ENCODE data around the gene TRIP13. TPM values are rescaled to one million over a fixed set of nuclear protein-coding genes. Genes with fewer than 3 reads are reported as not detected.

TRIP13 gene
- total RNA-seq, 2 experiments from 2014 or later = 0.47 to 0.66 TPM

GRCh38 chr5:961002-961710, 68.5 kb downstream of the TRIP13 start:
- H3K27ac ChIP-seq (ENCODE audit: low read depth in 1 of 2, low read length in 2 of 2) = no peak overlapping the region
- H3K27ac Mint-ChIP-seq = no peak overlapping the region
- H3K9me3 ChIP-seq (ENCODE audit: control insufficient read depth in 1 of 2, insufficient read depth in 1 of 2, low read length in 2 of 2) = peaks cover 0 to 10% of the 10 kb centered on the region in 2 experiments
- peaks cover 22% of the 10 kb centered on the region for H3K27me3 Mint-ChIP-seq
- no peaks in the 10 kb centered on the region for H3K36me3 ChIP-seq (ENCODE audit: insufficient read depth, low read length)
- H3K27me3 ChIP-seq (ENCODE audit: control insufficient read depth in 1 of 2, insufficient read depth in 2 of 2, low read length in 2 of 2) = peaks cover 16 to 20% of the 10 kb centered on the region in 2 experiments
- no peaks in the 10 kb centered on the region for H3K36me3 Mint-ChIP-seq (ENCODE audit: low read depth)
- H3K4me1 ChIP-seq (ENCODE audit: insufficient read depth, low read length) = peaks cover 42% of the 10 kb centered on the region
- intact Hi-C loops (cut with DNase I, micrococcal nuclease) = no loop called here
- no peak for TF ChIP-seq CTCF (IDR thresholded peaks at IDR 0.05)
- no peaks in the 10 kb centered on the region for H3K9me3 Mint-ChIP-seq
- POLR2A ChIA-PET = no interaction called here
- H3K4me3 ChIP-seq (ENCODE audit: low read length) = no peak overlapping the region
- H3K4me1 Mint-ChIP-seq (ENCODE audit: low read depth) = peaks cover 26% of the 10 kb centered on the region
- ATAC-seq (ENCODE audit: poor library complexity) (no peak), DNase-seq (no peak)
- CTCF ChIA-PET = no interaction called here
- no peak overlapping the region for H3K4me3 Mint-ChIP-seq

GRCh38 chr5:961711-962240, 69.1 kb downstream of the TRIP13 start:
- Histone ChIP-seq H3K27ac (ENCODE audit: low read depth in 1 of 2, low read length in 2 of 2) (no peak overlapping the region), H3K4me1 (ENCODE audit: insufficient read depth, low read length) (peaks cover 36% of the 10 kb centered on the region), H3K4me3 (ENCODE audit: low read length) (no peak overlapping the region), H3K27me3 (ENCODE audit: control insufficient read depth in 1 of 2, insufficient read depth in 2 of 2, low read length in 2 of 2) (peaks cover 18 to 20% of the 10 kb centered on the region in 2 experiments), H3K36me3 (ENCODE audit: insufficient read depth, low read length) (no peaks in the 10 kb centered on the region), H3K9me3 (ENCODE audit: control insufficient read depth in 1 of 2, insufficient read depth in 1 of 2, low read length in 2 of 2) (peaks cover 0 to 12% of the 10 kb centered on the region in 2 experiments)
- Mint-ChIP-seq H3K36me3 (ENCODE audit: low read depth) (no peaks in the 10 kb centered on the region), H3K9me3 (no peaks in the 10 kb centered on the region), H3K4me3 (no peak overlapping the region), H3K27ac (no peak overlapping the region), H3K27me3 (peaks cover 28% of the 10 kb centered on the region), H3K4me1 (ENCODE audit: low read depth) (peaks cover 26% of the 10 kb centered on the region)
- DNase-seq (no peak), ATAC-seq (ENCODE audit: poor library complexity) (no peak)
- ChIA-PET POLR2A (no interaction called here), CTCF (no interaction called here)
- intact Hi-C loops (cut with DNase I, micrococcal nuclease) = no loop called here
- TF ChIP-seq CTCF (IDR thresholded peaks at IDR 0.05) = no peak

GRCh38 chr5:962386-962785, 69.7 kb downstream of the TRIP13 start:
- intact Hi-C loops (cut with DNase I, micrococcal nuclease) = no loop called here
- H3K4me1 ChIP-seq (ENCODE audit: insufficient read depth, low read length) = peaks cover 30% of the 10 kb centered on the region
- no peak overlapping the region for H3K4me3 ChIP-seq (ENCODE audit: low read length)
- Mint-ChIP-seq H3K4me1 (ENCODE audit: low read depth) (peaks cover 22% of the 10 kb centered on the region), H3K27ac (no peak overlapping the region), H3K27me3 (peaks cover 34% of the 10 kb centered on the region), H3K36me3 (ENCODE audit: low read depth) (no peaks in the 10 kb centered on the region), H3K4me3 (no peak overlapping the region), H3K9me3 (no peaks in the 10 kb centered on the region)
- DNase-seq = no peak
- H3K27ac ChIP-seq (ENCODE audit: low read depth in 1 of 2, low read length in 2 of 2) = no peak overlapping the region
- H3K9me3 ChIP-seq (ENCODE audit: control insufficient read depth in 1 of 2, insufficient read depth in 1 of 2, low read length in 2 of 2) = peaks cover 0 to 8% of the 10 kb centered on the region in 2 experiments
- H3K27me3 ChIP-seq (ENCODE audit: control insufficient read depth in 1 of 2, insufficient read depth in 2 of 2, low read length in 2 of 2) = peaks cover 24% of the 10 kb centered on the region in 2 experiments
- TF ChIP-seq CTCF (IDR thresholded peaks at IDR 0.05) = no peak
- CTCF ChIA-PET = no interaction called here
- POLR2A ChIA-PET = no interaction called here
- no peaks in the 10 kb centered on the region for H3K36me3 ChIP-seq (ENCODE audit: insufficient read depth, low read length)
- no peak for ATAC-seq (ENCODE audit: poor library complexity)
